ENCODE measurements around the gene PRKAR2B. TPM values are rescaled to one million over a fixed set of nuclear protein-coding genes. Genes with fewer than 3 reads are reported as not detected.

The PRKAR2B gene
- total and polyA plus RNA-seq, 2 experiments from 2014 or later, result 14.8 to 31.5 TPM

GRCh38 chr7:107080099-107080505 is 35.6 kb downstream of the PRKAR2B start:
- no peaks in the 10 kb centered on the region for H3K79me2 ChIP-seq
- TF ChIP-seq EZH2phosphoT487 (IDR thresholded peaks at IDR 0.05; ENCODE audit: low read depth, severe bottlenecking, unreplicated experiment), result no peak
- no peak for TF ChIP-seq EZH2 (IDR thresholded peaks at IDR 0.05; ENCODE audit: borderline replicate concordance)
- TF ChIP-seq CTCF (IDR thresholded peaks at IDR 0.05; ENCODE audit: poor library complexity), result no peak
- no peak overlapping the region for H3K27ac ChIP-seq
- no peak for DNase-seq (ENCODE audit: low spot score)
- H3K4me2 ChIP-seq, result no peak overlapping the region
- H4K20me1 ChIP-seq (ENCODE audit: insufficient read depth, poor library complexity, severe bottlenecking), result no peaks in the 10 kb centered on the region
- H3K36me3 ChIP-seq (replicated peaks; ENCODE audit: insufficient read depth, low read depth), result no peaks in the 10 kb centered on the region
- no peak overlapping the region for H3K4me3 ChIP-seq
- H3K4me1 ChIP-seq (ENCODE audit: insufficient read depth), result no peaks in the 10 kb centered on the region
- WGBS (ENCODE audit: low lambda C conversion rate, missing lambda C conversion rate), result 86% methylated on average over 4 of the region's 4 CpGs
- H3K27me3 ChIP-seq, result no peaks in the 10 kb centered on the region
- no peak overlapping the region for H2AFZ ChIP-seq
- H3K9me3 ChIP-seq (ENCODE audit: low read depth), result no peaks in the 10 kb centered on the region
- H3K9me2 ChIP-seq (replicated peaks; ENCODE audit: insufficient read depth), result no peaks in the 10 kb centered on the region

- no peak overlapping the region for H3K27ac ChIP-seq
- no peaks in the 10 kb centered on the region for H3K79me2 ChIP-seq
- H3K9me2 ChIP-seq (replicated peaks; ENCODE audit: insufficient read depth), result no peaks in the 10 kb centered on the region
- WGBS (ENCODE audit: low lambda C conversion rate, missing lambda C conversion rate), result 95% methylated on average over 2 of the region's 2 CpGs
- TF ChIP-seq EZH2 (IDR thresholded peaks at IDR 0.05; ENCODE audit: borderline replicate concordance) (no peak), EZH2phosphoT487 (IDR thresholded peaks at IDR 0.05; ENCODE audit: low read depth, severe bottlenecking, unreplicated experiment) (no peak), CTCF (IDR thresholded peaks at IDR 0.05; ENCODE audit: poor library complexity) (no peak)
- H3K36me3 ChIP-seq (replicated peaks; ENCODE audit: insufficient read depth, low read depth), result no peaks in the 10 kb centered on the region
- H3K4me3 ChIP-seq, result no peak overlapping the region
- no peaks in the 10 kb centered on the region for H3K27me3 ChIP-seq
- no peak for DNase-seq (ENCODE audit: low spot score)
- H3K4me1 ChIP-seq (ENCODE audit: insufficient read depth), result no peaks in the 10 kb centered on the region
- no peak overlapping the region for H2AFZ ChIP-seq
- no peaks in the 10 kb centered on the region for H3K9me3 ChIP-seq (ENCODE audit: low read depth)
- H4K20me1 ChIP-seq (ENCODE audit: insufficient read depth, poor library complexity, severe bottlenecking), result no peaks in the 10 kb centered on the region
- no peak overlapping the region for H3K4me2 ChIP-seq
These were observed 36.0 kb downstream of the PRKAR2B start for GRCh38 chr7:107080533-107080932.

GRCh38 chr7:107085180-107085579 is 40.7 kb downstream of the PRKAR2B start:
- TF ChIP-seq EZH2 (IDR thresholded peaks at IDR 0.05; ENCODE audit: borderline replicate concordance) (no peak), CTCF (IDR thresholded peaks at IDR 0.05; ENCODE audit: poor library complexity) (no peak), EZH2phosphoT487 (IDR thresholded peaks at IDR 0.05; ENCODE audit: low read depth, severe bottlenecking, unreplicated experiment) (no peak)
- no peaks in the 10 kb centered on the region for H3K9me2 ChIP-seq (replicated peaks; ENCODE audit: insufficient read depth)
- no peak overlapping the region for H2AFZ ChIP-seq
- no peaks in the 10 kb centered on the region for H3K79me2 ChIP-seq
- H3K4me3 ChIP-seq, result no peak overlapping the region
- H3K4me1 ChIP-seq (ENCODE audit: insufficient read depth), result no peaks in the 10 kb centered on the region
- H3K27me3 ChIP-seq, result no peaks in the 10 kb centered on the region
- no peaks in the 10 kb centered on the region for H3K9me3 ChIP-seq (ENCODE audit: low read depth)
- no peak overlapping the region for H3K4me2 ChIP-seq
- H4K20me1 ChIP-seq (ENCODE audit: insufficient read depth, poor library complexity, severe bottlenecking), result no peaks in the 10 kb centered on the region
- no peak overlapping the region for H3K27ac ChIP-seq
- no peaks in the 10 kb centered on the region for H3K36me3 ChIP-seq (replicated peaks; ENCODE audit: insufficient read depth, low read depth)
- no peak for DNase-seq (ENCODE audit: low spot score)

GRCh38 chr7:107089627-107090026 is 45.1 kb downstream of the PRKAR2B start:
- Histone ChIP-seq H3K27ac (no peak overlapping the region), H3K36me3 (replicated peaks; ENCODE audit: insufficient read depth, low read depth) (no peaks in the 10 kb centered on the region), H3K4me1 (ENCODE audit: insufficient read depth) (no peaks in the 10 kb centered on the region), H3K27me3 (no peaks in the 10 kb centered on the region), H3K79me2 (no peaks in the 10 kb centered on the region), H3K4me2 (no peak overlapping the region), H3K9me2 (replicated peaks; ENCODE audit: insufficient read depth) (no peaks in the 10 kb centered on the region), H4K20me1 (ENCODE audit: insufficient read depth, poor library complexity, severe bottlenecking) (no peaks in the 10 kb centered on the region), H3K4me3 (no peak overlapping the region), H2AFZ (no peak overlapping the region), H3K9me3 (ENCODE audit: low read depth) (no peaks in the 10 kb centered on the region)
- DNase-seq (ENCODE audit: low spot score), result no peak
- TF ChIP-seq EZH2 (IDR thresholded peaks at IDR 0.05; ENCODE audit: borderline replicate concordance) (no peak), EZH2phosphoT487 (IDR thresholded peaks at IDR 0.05; ENCODE audit: low read depth, severe bottlenecking, unreplicated experiment) (no peak), CTCF (IDR thresholded peaks at IDR 0.05; ENCODE audit: poor library complexity) (no peak)

All from hepatocyte (in vitro differentiated cells).